Fibroblast of lung (primary cell): ENCODE measurements around the gene NPC1L1. TPM values are rescaled to one million over a fixed set of nuclear protein-coding genes. Genes with fewer than 3 reads are reported as not detected.
"Not testable (repeated sequence)": the region's sequence is repeated elsewhere in the genome, so short reads cannot be mapped to it uniquely, and the experiment has no call there.

Experiments
- DNase-seq, 2 donors: peaks; one replicate each; pipeline versions ENCODE4 v3.0.0 to v3.0.0-alpha.2; 2010; ENCODE audit warnings: low read depth in 2 of 2
- H2AFZ ChIP-seq: 2 replicates; pipeline ENCODE4 v1.5.1; 2012; ENCODE audit warnings: low read length, control low read depth, inconsistent platforms
- H3K27ac ChIP-seq: 2 replicates; pipeline ENCODE4 v1.5.1; 2011; ENCODE audit warnings: low read length, control low read depth; ENCODE audit not compliant: insufficient read depth
- H3K27me3 ChIP-seq: 2 replicates; pipeline ENCODE4 v1.5.1; 2011; ENCODE audit warnings: mild to moderate bottlenecking, low read length; ENCODE audit not compliant: control insufficient read depth, insufficient read depth
- H3K36me3 ChIP-seq: 2 replicates; pipeline ENCODE4 v1.5.1; 2011; ENCODE audit warnings: low read length; ENCODE audit not compliant: control insufficient read depth, insufficient read depth
- H3K4me1 ChIP-seq: 2 replicates; pipeline ENCODE4 v1.5.1; 2011; ENCODE audit warnings: low read length; ENCODE audit not compliant: control insufficient read depth, insufficient read depth; ENCODE audit errors: extremely low read depth
- H3K4me2 ChIP-seq: 2 replicates; pipeline ENCODE4 v1.5.1; 2011; ENCODE audit warnings: low read length, control low read depth; ENCODE audit not compliant: insufficient read depth; ENCODE audit errors: extremely low read depth
- H3K4me3 ChIP-seq, 4 experiments: fragments of 200-600 bp in 1 of 4; sonication (generic) in 1 of 4; replicated peaks in 1 of 4; 2 replicates each; pipeline ENCODE4 v1.5.1; 2011 to 2016; ENCODE audit warnings: low read length in 4 of 4, low read depth in 3 of 4, mild to moderate bottlenecking in 3 of 4, control low read depth in 2 of 4, inconsistent platforms in 1 of 4, mixed read lengths in 1 of 4; ENCODE audit not compliant: insufficient read depth in 1 of 4; ENCODE audit errors: control extremely low read depth in 1 of 4
- H3K79me2 ChIP-seq: 2 replicates; pipeline ENCODE4 v1.5.1; 2012; ENCODE audit warnings: mild to moderate bottlenecking, low read length, inconsistent platforms; ENCODE audit not compliant: control insufficient read depth, insufficient read depth
- H3K9ac ChIP-seq: 2 replicates; pipeline ENCODE4 v1.5.1; 2011; ENCODE audit warnings: mild to moderate bottlenecking, low read length, control low read depth; ENCODE audit not compliant: insufficient read depth
- H3K9me3 ChIP-seq: 2 replicates; pipeline ENCODE4 v1.5.1; 2012; ENCODE audit warnings: low read depth, low read length; ENCODE audit not compliant: control insufficient read depth, insufficient read depth
- H4K20me1 ChIP-seq: 2 replicates; pipeline ENCODE4 v1.5.1; 2011; ENCODE audit warnings: low read length; ENCODE audit not compliant: control insufficient read depth, insufficient read depth; ENCODE audit errors: extremely low read depth
- EZH2 ChIP-seq: IDR thresholded peaks from 2 replicates; pipeline ENCODE4 v1.5.1; 2012; ENCODE audit warnings: low read length, control low read depth, mild to moderate bottlenecking; ENCODE audit errors: missing control alignments
- polyA plus RNA-seq, 2 donors: library from polyadenylated mRNA; depleted of rRNA in 1 of 2; stranded (reverse) in 1 of 2; unstranded in 1 of 2; fragments of >200 nt; gene quantifications; 2 replicates each; pipeline ENCODE4 v1.2.1, GENCODE V29; 2011 to 2012; ENCODE audit warnings: missing spikeins in 1 of 2
- total RNA-seq: library from RNA; depleted of rRNA; stranded (reverse); fragments of >200 nt; gene quantifications from 2 replicates; pipeline ENCODE4 v1.2.1, GENCODE V29; 2014
- TF ChIP-seq, protein P1 (sequence below), 2 donors: IDR thresholded peaks in 1 of 2; conservative IDR thresholded peaks in 1 of 2; 1 replicate in 1 of 2; 2 replicates in 1 of 2; pipeline ENCODE4 v1.5.1; 2011 to 2012; ENCODE audit warnings: low read length in 2 of 2, control low read depth in 1 of 2, inconsistent platforms in 1 of 2, low read depth in 1 of 2, mild to moderate bottlenecking in 1 of 2

NPC1L1 gene
- total and polyA plus RNA-seq, 2 donors (not counting 1 experiment from before 2014, with no cell fraction given) = under 0.01 to 0.05 TPM

DNA sequence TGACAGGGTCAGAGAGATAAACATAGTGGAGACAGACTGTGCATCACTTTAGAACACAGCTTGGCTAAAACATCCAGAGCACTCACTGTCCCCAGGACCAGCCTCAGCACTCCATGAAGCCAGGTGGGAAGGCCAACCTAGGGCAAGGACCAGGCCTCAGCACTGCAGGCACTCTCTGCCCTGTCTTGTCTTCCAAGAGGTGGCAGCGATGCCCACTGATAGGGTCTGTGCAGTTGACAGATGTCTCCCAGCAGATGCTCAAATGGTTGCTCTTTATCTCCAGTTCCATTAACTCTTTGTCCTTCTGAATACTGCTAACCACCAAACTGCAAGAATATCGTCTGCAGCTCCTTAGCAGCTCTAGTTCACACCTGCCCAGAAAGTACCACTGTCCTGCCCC lies 23.5 kb upstream of the NPC1L1 start:
- Histone ChIP-seq H3K9ac (no peak overlapping the region), H3K36me3 (peaks cover 32% of the 10 kb centered on the region), H3K4me3 (no peak overlapping the region), H3K4me2 (no peak overlapping the region), H4K20me1 (no peaks in the 10 kb centered on the region), H3K4me1 (no peaks in the 10 kb centered on the region), H3K27ac (no peak overlapping the region), H3K27me3 (no peaks in the 10 kb centered on the region), H3K79me2 (no peaks in the 10 kb centered on the region), H2AFZ (no peak overlapping the region), H3K9me3 (no peaks in the 10 kb centered on the region)
- DNase-seq = no peak
- TF ChIP-seq, protein P1, sequence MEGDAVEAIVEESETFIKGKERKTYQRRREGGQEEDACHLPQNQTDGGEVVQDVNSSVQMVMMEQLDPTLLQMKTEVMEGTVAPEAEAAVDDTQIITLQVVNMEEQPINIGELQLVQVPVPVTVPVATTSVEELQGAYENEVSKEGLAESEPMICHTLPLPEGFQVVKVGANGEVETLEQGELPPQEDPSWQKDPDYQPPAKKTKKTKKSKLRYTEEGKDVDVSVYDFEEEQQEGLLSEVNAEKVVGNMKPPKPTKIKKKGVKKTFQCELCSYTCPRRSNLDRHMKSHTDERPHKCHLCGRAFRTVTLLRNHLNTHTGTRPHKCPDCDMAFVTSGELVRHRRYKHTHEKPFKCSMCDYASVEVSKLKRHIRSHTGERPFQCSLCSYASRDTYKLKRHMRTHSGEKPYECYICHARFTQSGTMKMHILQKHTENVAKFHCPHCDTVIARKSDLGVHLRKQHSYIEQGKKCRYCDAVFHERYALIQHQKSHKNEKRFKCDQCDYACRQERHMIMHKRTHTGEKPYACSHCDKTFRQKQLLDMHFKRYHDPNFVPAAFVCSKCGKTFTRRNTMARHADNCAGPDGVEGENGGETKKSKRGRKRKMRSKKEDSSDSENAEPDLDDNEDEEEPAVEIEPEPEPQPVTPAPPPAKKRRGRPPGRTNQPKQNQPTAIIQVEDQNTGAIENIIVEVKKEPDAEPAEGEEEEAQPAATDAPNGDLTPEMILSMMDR (conservative IDR thresholded peaks at IDR 0.05 in 1 of 2, IDR thresholded peaks at IDR 0.05 in 1 of 2; ENCODE audit: low read depth in 1 of 2, low read length in 2 of 2) = no peak
- no peak for TF ChIP-seq EZH2

DNA sequence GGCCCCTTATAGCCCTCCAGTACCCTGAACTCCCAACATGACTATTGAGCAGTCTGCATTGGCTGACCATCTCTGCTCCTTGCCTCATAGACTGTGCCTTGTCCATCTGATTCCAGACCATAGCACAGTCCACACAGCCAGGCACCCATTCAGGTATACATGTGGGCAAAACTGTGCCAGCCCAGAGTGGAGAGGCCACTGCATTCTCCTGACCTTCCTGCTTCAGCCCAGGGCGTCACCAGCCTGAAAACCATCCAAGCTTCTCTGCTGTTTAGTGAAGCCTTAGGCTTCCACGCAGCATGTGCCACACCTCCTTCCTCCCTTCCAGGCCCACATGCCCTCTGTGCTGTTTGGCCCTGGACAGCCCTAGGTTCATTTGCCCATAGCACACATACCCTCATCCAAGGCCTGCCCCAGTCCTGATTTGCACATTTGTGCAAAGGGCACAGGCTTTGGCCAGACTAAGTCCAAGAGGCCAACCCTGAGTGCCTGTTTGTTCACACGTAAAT lies 22.1 kb upstream of the NPC1L1 start:
- Histone ChIP-seq H2AFZ (no peak overlapping the region), H3K4me2 (no peak overlapping the region), H3K9me3 (no peaks in the 10 kb centered on the region), H3K36me3 (peaks cover 19% of the 10 kb centered on the region), H3K4me3 (no peak overlapping the region), H3K27me3 (no peaks in the 10 kb centered on the region), H4K20me1 (no peaks in the 10 kb centered on the region), H3K4me1 (no peaks in the 10 kb centered on the region), H3K27ac (no peak overlapping the region), H3K79me2 (no peaks in the 10 kb centered on the region), H3K9ac (no peak overlapping the region)
- no peak for DNase-seq
- TF ChIP-seq, protein P1 (conservative IDR thresholded peaks at IDR 0.05 in 1 of 2, IDR thresholded peaks at IDR 0.05 in 1 of 2; ENCODE audit: low read depth in 1 of 2, low read length in 2 of 2) = no peak
- no peak for TF ChIP-seq EZH2

- H4K20me1 ChIP-seq, H3K4me3 ChIP-seq, DNase-seq, H3K27me3 ChIP-seq, H3K4me2 ChIP-seq, H3K9ac ChIP-seq, H3K9me3 ChIP-seq, H3K27ac ChIP-seq, H3K4me1 ChIP-seq, H2AFZ ChIP-seq, H3K79me2 ChIP-seq: not testable (repeated sequence)
- peaks cover 18% of the 10 kb centered on the region for H3K36me3 ChIP-seq
These were observed 21.5 kb upstream of the NPC1L1 start for GRCh38 chr7:44562622-44562962.
